Left ventricle myocardium inferior (tissue), 1 donor: ENCODE data around the gene RAB31. TPM values are rescaled to one million over a fixed set of nuclear protein-coding genes. Genes with fewer than 3 reads are reported as not detected.
A peak's percentile ranks its signal among the peaks of the same experiment; 100 is the strongest.
"Not testable (repeated sequence)": the region's sequence is repeated elsewhere in the genome, so short reads cannot be mapped to it uniquely, and the experiment has no call there.

Source experiments
- DNase-seq: peaks from one replicate; pipeline ENCODE4 v3.0.0-alpha.2; 2020
- H3K27ac ChIP-seq: fragments of 200-600 bp; replicated peaks from 2 replicates; pipeline ENCODE4 v1.8.0; 2021
- H3K27me3 ChIP-seq: fragments of 200-600 bp; 2 replicates; pipeline ENCODE4 v1.8.0; 2021; ENCODE audit warnings: low read depth
- H3K36me3 ChIP-seq: fragments of 200-600 bp; 2 replicates; pipeline ENCODE4 v1.8.0; 2021
- H3K4me1 ChIP-seq: fragments of 200-600 bp; 2 replicates; pipeline ENCODE4 v1.8.0; 2021
- H3K4me3 ChIP-seq: fragments of 200-600 bp; 2 replicates; pipeline ENCODE4 v1.8.0; 2021; ENCODE audit warnings: mild to moderate bottlenecking, moderate library complexity
- H3K9me3 ChIP-seq: fragments of 200-600 bp; replicated peaks from 2 replicates; pipeline ENCODE4 v1.8.0; 2021
- CTCF ChIP-seq: fragments of 200-600 bp; IDR thresholded peaks from 2 replicates; pipeline ENCODE4 v1.8.0; 2021; ENCODE audit warnings: antibody characterized with exemption, mild to moderate bottlenecking, borderline replicate concordance
- intact Hi-C: fragments of 100-400 bp; cut with micrococcal nuclease; formaldehyde crosslinking; loops from one replicate; pipeline ENCODE4 v1.11.0; 2022
- total RNA-seq: library from RNA; stranded (reverse); fragmentation: NEBNext Ultra II Directional; extraction: Animal tissue kit (Norgen Biotek cat#: 25700); gene quantifications from one replicate; pipeline ENCODE4 v1.2.1, GENCODE V29; 2021
- donor health status: DM: no; HTN: yes; CAD: no; lungs with severe emphysema.

Gene RAB31
- total RNA-seq, 1 donor from 2014 or later = 12.0 TPM

- H3K27ac ChIP-seq = no peak overlapping the region
- no peak for DNase-seq
- intact Hi-C loops = no loop called here
Measured at GRCh38 chr18:9666548-9666947, 41.6 kb upstream of the RAB31 start.

GRCh38 chr18:9669016-9669415 is 39.1 kb upstream of the RAB31 start:
- no peaks in the 10 kb centered on the region for H3K27me3 ChIP-seq
- no peaks in the 10 kb centered on the region for H3K9me3 ChIP-seq
- no peak for TF ChIP-seq CTCF
- no peak overlapping the region for H3K27ac ChIP-seq
- H3K36me3 ChIP-seq = no peaks in the 10 kb centered on the region
- H3K4me1 ChIP-seq = peaks cover 7% of the 10 kb centered on the region
- no peak for DNase-seq
- intact Hi-C loops = no loop called here
- H3K4me3 ChIP-seq = no peak overlapping the region

More at GRCh38 chr18:9666548-9666947, 41.6 kb upstream of the RAB31 start:
- Histone ChIP-seq H3K4me3 (no peak overlapping the region), H3K4me1 (no peaks in the 10 kb centered on the region), H3K27me3 (no peaks in the 10 kb centered on the region), H3K9me3 (no peaks in the 10 kb centered on the region), H3K36me3 (no peaks in the 10 kb centered on the region)
- TF ChIP-seq CTCF = no peak

- Histone ChIP-seq H3K27me3 (no peaks in the 10 kb centered on the region), H3K36me3 (no peaks in the 10 kb centered on the region), H3K9me3 (no peaks in the 10 kb centered on the region), H3K27ac (no peak overlapping the region), H3K4me1 (peaks cover 7% of the 10 kb centered on the region), H3K4me3 (no peak overlapping the region)
- TF ChIP-seq CTCF = no peak
- DNase-seq = no peak
- intact Hi-C loops = no loop called here
Measured at GRCh38 chr18:9671214-9671613, 36.9 kb upstream of the RAB31 start.

- intact Hi-C loops = no loop called here
- no peaks in the 10 kb centered on the region for H3K36me3 ChIP-seq
- peaks cover 7% of the 10 kb centered on the region for H3K4me1 ChIP-seq
- H3K27me3 ChIP-seq = no peaks in the 10 kb centered on the region
- no peak for DNase-seq
- H3K9me3 ChIP-seq = peaks cover 7% of the 10 kb centered on the region
- H3K4me3 ChIP-seq = no peak overlapping the region
- peak overlapping the region; percentile 39 for H3K27ac ChIP-seq
- no peak for TF ChIP-seq CTCF
Measured at GRCh38 chr18:9673296-9674251, 34.5 kb upstream of the RAB31 start.

- intact Hi-C loops, DNase-seq, H3K9me3 ChIP-seq, H3K36me3 ChIP-seq, H3K27ac ChIP-seq, H3K4me1 ChIP-seq, H3K27me3 ChIP-seq, H3K4me3 ChIP-seq: not testable (repeated sequence)
Measured at GRCh38 chr18:9678216-9678615, 29.9 kb upstream of the RAB31 start.

- Histone ChIP-seq H3K9me3 (peaks cover 7% of the 10 kb centered on the region), H3K4me3 (no peak overlapping the region), H3K27ac (no peak overlapping the region), H3K27me3 (no peaks in the 10 kb centered on the region), H3K36me3 (no peaks in the 10 kb centered on the region), H3K4me1 (peaks cover 8% of the 10 kb centered on the region)
- no peak for TF ChIP-seq CTCF
- no peak for DNase-seq
- intact Hi-C loops = no loop called here
Measured at GRCh38 chr18:9679125-9679524, 29.0 kb upstream of the RAB31 start.
